Endothelial cell of umbilical vein (primary cell): ENCODE results near the gene FOXL2NB. TPM values are rescaled to one million over a fixed set of nuclear protein-coding genes. Genes with fewer than 3 reads are reported as not detected.

ENCODE experiments used
- BruUV-seq: library from RNA; stranded (reverse); fragments of 400-500 nt; replicated peaks from 2 replicates; lab custom pipeline; 2021; lab: Mats Ljungman, UMichigan
- CTCF ChIA-PET: fragments of 300-600, 350-600 bp; sonication (Branson Sonifier 250); formaldehyde crosslinking; loops from one replicate; lab custom pipeline; 2021; ENCODE audit warnings: antibody characterized with exemption, inconsistent platforms; lab: Charles Lee
- POLR2A ChIA-PET: fragments of 300-600, 350-600 bp; sonication (Branson Sonifier 250); formaldehyde crosslinking; loops from one replicate; lab custom pipeline; 2021; ENCODE audit warnings: antibody characterized with exemption, inconsistent platforms; lab: Charles Lee
- DNase-seq: peaks from one replicate; pipeline ENCODE4 v3.0.0-alpha.2; 2011; ENCODE audit warnings: low read depth, low spot score
- FAIRE-seq: peaks from 2 replicates; lab custom pipeline; 2011; peaks lifted over from hg19 to GRCh38; lab: Jason Lieb, UNC
- H2AFZ ChIP-seq: 2 replicates; pipeline ENCODE4 v1.6.0; 2012; ENCODE audit warnings: low read depth, low read length, control low read depth, inconsistent platforms
- H3K27ac ChIP-seq: 2 replicates; pipeline ENCODE4 v1.5.1; 2011; ENCODE audit warnings: low read depth, mild to moderate bottlenecking, control low read depth, low read length, moderate library complexity; ENCODE audit not compliant: insufficient read depth
- H3K27me3 ChIP-seq, 2 experiments: 2 replicates each; pipeline versions ENCODE4 v1.6.0 to v1.6.1; 2011; ENCODE audit warnings: low read length in 2 of 2, mixed read lengths in 1 of 2; ENCODE audit not compliant: control insufficient read depth in 2 of 2, insufficient read depth in 2 of 2
- H3K36me3 ChIP-seq, 2 experiments: 2 replicates in 1 of 2; 3 replicates in 1 of 2; pipeline ENCODE4 v1.5.1; 2011; ENCODE audit warnings: low read length in 2 of 2, mild to moderate bottlenecking in 1 of 2, moderate library complexity in 1 of 2; ENCODE audit not compliant: control insufficient read depth in 2 of 2, insufficient read depth in 2 of 2; ENCODE audit errors: extremely low read depth in 1 of 2
- H3K4me1 ChIP-seq: 3 replicates; pipeline ENCODE4 v1.5.1; 2011; ENCODE audit warnings: mild to moderate bottlenecking, low read length; ENCODE audit not compliant: control insufficient read depth, insufficient read depth; ENCODE audit errors: extremely low read depth
- H3K4me2 ChIP-seq: 2 replicates; pipeline ENCODE4 v1.6.1; 2011; ENCODE audit warnings: low read length, control low read depth, mixed read lengths; ENCODE audit not compliant: insufficient read depth
- H3K4me3 ChIP-seq, 3 experiments: fragments of 200-600 bp in 1 of 3; sonication (generic), shearing (Covaris generic) in 1 of 3; replicated peaks in 1 of 3; 2 replicates each; pipeline ENCODE4 v1.5.1; 2011 to 2016; ENCODE audit warnings: control low read depth in 3 of 3, low read length in 3 of 3, mild to moderate bottlenecking in 2 of 3, inconsistent platforms in 1 of 3, low read depth in 1 of 3, moderate library complexity in 1 of 3; ENCODE audit not compliant: insufficient read depth in 1 of 3
- H3K79me2 ChIP-seq: 2 replicates; pipeline ENCODE4 v1.6.0; 2012; ENCODE audit warnings: low read length, inconsistent platforms; ENCODE audit not compliant: control insufficient read depth, insufficient read depth
- H3K9ac ChIP-seq: replicated peaks from 2 replicates; pipeline ENCODE3; 2011; ENCODE audit warnings: low read length, control low read depth; ENCODE audit not compliant: insufficient read depth; ENCODE audit errors: extremely low read depth
- H3K9me1 ChIP-seq: replicated peaks from 3 replicates; pipeline ENCODE4 v1.6.0; 2011; ENCODE audit warnings: mild to moderate bottlenecking, low read length; ENCODE audit not compliant: control insufficient read depth, insufficient read depth; ENCODE audit errors: extremely low read depth
- H3K9me3 ChIP-seq: replicated peaks from 2 replicates; pipeline ENCODE4 v1.5.1; 2012; ENCODE audit warnings: low read length, inconsistent platforms; ENCODE audit not compliant: control insufficient read depth, insufficient read depth
- H4K20me1 ChIP-seq: replicated peaks from 2 replicates; pipeline ENCODE3; 2011; ENCODE audit warnings: mild to moderate bottlenecking, low read length; ENCODE audit not compliant: control insufficient read depth, insufficient read depth; ENCODE audit errors: extremely low read depth
- CTCF ChIP-seq, 2 donors: IDR thresholded peaks; 1 replicate in 1 of 2; 2 replicates in 1 of 2; pipeline ENCODE4 v1.5.1; 2011; ENCODE audit warnings: low read length in 2 of 2, mild to moderate bottlenecking in 2 of 2, moderate library complexity in 2 of 2, control low read depth in 1 of 2, inconsistent platforms in 1 of 2, low read depth in 1 of 2; ENCODE audit not compliant: insufficient read depth in 1 of 2; ENCODE audit errors: extremely low read depth in 1 of 2
- EZH2 ChIP-seq: IDR thresholded peaks from 2 replicates; pipeline ENCODE4 v1.6.1; 2012; ENCODE audit warnings: borderline replicate concordance, low read depth, mild to moderate bottlenecking, moderate library complexity, low read length, inconsistent platforms; ENCODE audit not compliant: severe bottlenecking
- FOS ChIP-seq: IDR thresholded peaks from 2 replicates; pipeline ENCODE4 v1.6.1; 2011; ENCODE audit warnings: mild to moderate bottlenecking, low read length, moderate library complexity, borderline replicate concordance; ENCODE audit not compliant: insufficient read depth
- GATA2 ChIP-seq: IDR thresholded peaks from 2 replicates; pipeline ENCODE4 v1.7.0; 2011; ENCODE audit warnings: low read depth, mild to moderate bottlenecking, moderate library complexity, mixed read lengths, low read length; ENCODE audit not compliant: insufficient read length, insufficient read depth
- JUN ChIP-seq: IDR thresholded peaks from 2 replicates; pipeline ENCODE4 v1.6.1; 2011; ENCODE audit warnings: borderline replicate concordance, low read depth; ENCODE audit not compliant: insufficient read length, insufficient read depth
- MAX ChIP-seq: IDR thresholded peaks from 2 replicates; pipeline ENCODE4 v1.6.1; 2011; ENCODE audit not compliant: insufficient read depth, insufficient read length
- MYC ChIP-seq: IDR thresholded peaks from one replicate; pipeline ENCODE4 v1.6.1; 2011; ENCODE audit warnings: mild to moderate bottlenecking, low read depth, low read length
- POLR2A ChIP-seq: IDR thresholded peaks from 2 replicates; pipeline ENCODE4 v1.6.1; 2012; ENCODE audit warnings: low read depth, mild to moderate bottlenecking, control low read depth, low read length
- POLR2AphosphoS5 ChIP-seq: IDR thresholded peaks from 2 replicates; pipeline ENCODE4 v1.6.1; 2012; ENCODE audit warnings: low read depth, mild to moderate bottlenecking, control low read depth, low read length, moderate library complexity; ENCODE audit not compliant: insufficient read depth
- dilution Hi-C: fragments of 300-500 bp; cut with MboI; formaldehyde crosslinking; loops from one replicate; pipeline ENCODE4 v1.15.0; 2019; ENCODE audit warnings: low sequenced_read_pairs; ENCODE audit not compliant: extremely low pct_ligation_motif_present
- intact Hi-C: fragments of 100-400 bp; cut with micrococcal nuclease; formaldehyde crosslinking; loops from one replicate; pipeline ENCODE4 v1.10.0; 2022
- polyA plus RNA-seq, 4 experiments: library from polyadenylated mRNA; depleted of rRNA in 3 of 4; stranded (reverse) in 3 of 4; unstranded in 1 of 4; fragments of >200 nt; gene quantifications; 2 replicates each; pipeline versions ENCODE4 v1.2.1 to v1.2.3, GENCODE V29; 2011 to 2012; ENCODE audit warnings: missing spikeins in 1 of 4
- total RNA-seq: library from RNA; stranded (reverse); gene quantifications from 2 replicates; pipeline ENCODE4 v1.2.3, GENCODE V29; 2021

FOXL2NB gene
- total and polyA plus RNA-seq, 2 donors (not counting 3 experiments of a cell fraction or from before 2014, with no cell fraction given): 0.01 TPM; not detected in 1

- no TSS peak for BruUV-seq
- Histone ChIP-seq H3K27ac (no peak overlapping the region), H3K4me3 (no peak overlapping the region), H3K4me2 (no peak overlapping the region), H2AFZ (no peak overlapping the region), H3K79me2 (no peaks in the 10 kb centered on the region), H3K9ac (no peak overlapping the region), H3K27me3 (no peaks in the 10 kb centered on the region), H4K20me1 (no peaks in the 10 kb centered on the region), H3K9me3 (no peaks in the 10 kb centered on the region), H3K9me1 (no peaks in the 10 kb centered on the region), H3K36me3 (no peaks in the 10 kb centered on the region), H3K4me1 (peaks cover 8% of the 10 kb centered on the region)
- intact Hi-C loops: no loop called here
- no peak for TF ChIP-seq POLR2A
- no peak for TF ChIP-seq EZH2
- TF ChIP-seq MAX: no peak
- no peak for TF ChIP-seq CTCF (IDR thresholded peaks at IDR 0.05; ENCODE audit: extremely low read depth in 1 of 2, insufficient read depth in 1 of 2, low read depth in 1 of 2, low read length in 2 of 2)
- no peak for TF ChIP-seq FOS
- no peak for TF ChIP-seq GATA2
- no peak for TF ChIP-seq JUN
- TF ChIP-seq POLR2AphosphoS5: no peak
- TF ChIP-seq MYC: no peak
- CTCF ChIA-PET: interaction anchor here (0.9 to 13.0 kb wide), 6 partner anchors 10 to 433 kb away, joined by 3 to 862 read pairs (median 8); partner anchors contain the start of gene CEP70
- FAIRE-seq (no peak), DNase-seq (no peak)
- POLR2A ChIA-PET: no interaction called here
- dilution Hi-C loops: no loop called here
Measured at GRCh38 chr3:138912237-138912636, 34.8 kb upstream of the FOXL2NB start.
